SK-MEL-5 (cell line): ENCODE data around the gene PVR. TPM values are rescaled to one million over a fixed set of nuclear protein-coding genes. Genes with fewer than 3 reads are reported as not detected.
"Not testable (repeated sequence)": the region's sequence is repeated elsewhere in the genome, so short reads cannot be mapped to it uniquely, and the experiment has no call there.

ENCODE experiments used
- DNase-seq: peaks from one replicate; pipeline ENCODE4 v3.0.0-alpha.2; 2016; ENCODE audit warnings: low read depth, low spot score
- in situ Hi-C: cut with HindIII; loops from 2 replicates; pipeline ENCODE4 v1.10.0; 2016; ENCODE audit warnings: low sequenced_read_pairs, high pct_unique_total_duplicates, low pct_unique_long_range_greater_than_20kb
- total RNA-seq: library from RNA; depleted of rRNA; stranded (reverse); fragments of >200 nt; shearing (Covaris generic); gene quantifications from 2 replicates; pipeline ENCODE4 v1.2.3, GENCODE V29; 2014

PVR gene
- total RNA-seq, 1 experiment from 2014 or later: 56.0 TPM

DNA sequence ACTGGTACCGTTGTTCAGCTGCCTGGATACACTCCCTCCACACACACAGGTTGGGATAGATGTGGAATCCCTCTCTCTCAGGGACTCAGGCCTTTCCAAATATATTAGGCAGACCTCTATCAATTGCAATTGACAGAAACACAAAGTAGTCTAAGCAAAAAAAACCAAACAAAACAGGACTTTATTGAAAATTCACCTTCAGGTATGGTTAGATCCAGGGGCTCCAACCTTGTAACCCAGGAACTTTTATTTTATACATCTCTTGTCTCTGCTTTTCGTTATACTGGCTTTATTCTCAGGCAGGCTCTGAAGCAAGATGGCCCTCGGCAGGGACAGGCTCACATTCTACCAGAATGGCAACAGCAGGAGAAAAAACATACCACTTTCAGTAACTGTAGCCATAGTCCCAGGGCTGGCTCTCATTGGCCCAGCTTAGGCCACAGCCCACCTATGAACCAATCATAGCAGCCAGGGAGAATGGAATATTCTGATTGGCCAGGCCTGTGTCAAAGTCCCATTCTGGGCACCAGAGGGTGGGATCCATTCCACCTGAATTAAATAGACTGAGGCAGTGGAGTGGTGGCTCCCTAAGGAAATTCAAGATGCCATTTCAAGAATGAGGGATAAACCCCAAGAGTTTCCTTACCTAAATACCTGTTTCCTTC, 14.5 kb downstream of the PVR start:
- in situ Hi-C loops: no loop called here
- peak; percentile 35 for DNase-seq

DNA sequence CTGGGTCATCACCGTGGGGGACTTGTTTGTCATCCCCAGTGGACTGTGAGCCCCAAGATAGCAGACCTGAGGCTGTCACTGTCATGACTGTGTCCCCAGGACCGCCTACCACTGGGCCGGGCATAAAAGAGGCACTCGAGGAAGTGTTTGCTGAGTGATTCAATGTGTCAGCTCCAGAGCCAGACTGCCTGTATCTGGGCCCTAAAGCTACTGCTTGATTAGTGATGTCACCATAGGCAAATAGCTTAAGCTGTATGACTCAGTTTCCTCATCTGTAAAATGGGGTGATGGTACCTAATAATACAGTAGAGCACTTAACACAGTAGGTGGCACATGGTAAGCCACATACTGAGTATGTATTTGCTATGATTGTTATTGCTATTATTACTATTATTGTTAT, 16.4 kb downstream of the PVR start:
- no peak for DNase-seq
- in situ Hi-C loops: no loop called here

DNA sequence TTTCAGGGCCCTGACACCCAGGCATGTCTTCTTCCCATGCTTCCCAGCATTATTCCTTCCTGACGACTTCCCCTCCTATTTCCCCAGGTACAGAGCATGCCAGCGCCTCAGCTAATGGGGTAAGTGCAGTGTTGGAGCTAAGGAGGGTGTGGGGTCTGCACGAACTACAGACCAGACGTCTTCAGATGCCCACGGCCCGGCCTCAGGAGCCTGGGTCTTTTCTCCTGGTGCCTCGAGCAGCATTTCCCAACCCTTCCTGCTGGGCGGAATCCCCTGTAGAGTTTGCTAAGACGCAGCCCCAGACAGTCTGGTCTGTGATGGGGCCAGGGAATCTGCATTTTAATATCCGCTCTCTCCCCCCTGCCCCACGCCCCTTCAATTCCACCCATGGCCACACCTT, 17.5 kb downstream of the PVR start:
- in situ Hi-C loops: no loop called here
- no peak for DNase-seq

DNA sequence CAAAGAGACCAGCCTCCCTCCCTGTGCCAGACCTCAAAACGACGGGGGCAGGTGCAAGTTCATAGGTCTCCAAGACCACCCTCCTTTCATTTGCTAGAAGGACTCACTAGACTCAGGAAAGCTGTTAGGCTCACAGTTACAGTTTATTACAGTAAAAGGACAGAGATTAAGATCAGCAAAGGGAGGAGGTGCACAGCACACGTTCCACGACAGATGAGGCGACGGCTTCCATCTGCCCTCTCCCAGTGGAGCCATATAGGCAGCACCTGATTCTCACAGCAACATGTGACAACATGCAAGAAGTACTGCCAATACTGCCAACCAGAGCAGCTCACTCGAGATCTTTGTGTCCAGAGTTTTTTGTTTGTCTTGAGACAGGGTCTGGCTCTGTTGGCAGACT, 18.2 kb downstream of the PVR start:
- no peak for DNase-seq
- in situ Hi-C loops: no loop called here

DNA sequence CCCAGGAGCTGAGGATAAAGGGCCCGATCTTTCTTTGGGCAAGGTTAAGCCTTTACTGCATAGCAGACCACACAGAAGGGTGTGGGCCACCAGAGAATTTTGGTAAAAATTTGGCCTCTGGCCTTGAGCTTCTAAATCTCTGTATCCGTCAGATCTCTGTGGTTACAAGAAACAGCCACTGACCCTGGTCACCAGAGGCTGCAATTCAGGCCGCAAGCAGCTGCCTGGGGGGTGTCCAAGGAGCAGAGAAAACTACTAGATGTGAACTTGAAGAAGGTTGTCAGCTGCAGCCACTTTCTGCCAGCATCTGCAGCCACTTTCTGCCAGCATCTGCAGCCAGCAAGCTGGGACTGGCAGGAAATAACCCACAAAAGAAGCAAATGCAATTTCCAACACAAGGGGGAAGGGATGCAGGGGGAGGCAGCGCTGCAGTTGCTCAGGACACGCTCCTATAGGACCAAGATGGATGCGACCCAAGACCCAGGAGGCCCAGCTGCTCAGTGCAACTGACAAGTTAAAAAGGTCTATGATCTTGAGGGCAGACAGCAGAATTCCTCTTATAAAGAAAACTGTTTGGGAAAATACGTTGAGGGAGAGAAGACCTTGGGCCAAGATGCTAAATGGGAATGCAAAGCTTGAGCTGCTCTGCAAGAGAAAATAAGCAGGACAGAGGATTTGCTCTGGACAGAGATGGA, 19.1 kb downstream of the PVR start:
- DNase-seq: no peak
- in situ Hi-C loops: no loop called here

DNA sequence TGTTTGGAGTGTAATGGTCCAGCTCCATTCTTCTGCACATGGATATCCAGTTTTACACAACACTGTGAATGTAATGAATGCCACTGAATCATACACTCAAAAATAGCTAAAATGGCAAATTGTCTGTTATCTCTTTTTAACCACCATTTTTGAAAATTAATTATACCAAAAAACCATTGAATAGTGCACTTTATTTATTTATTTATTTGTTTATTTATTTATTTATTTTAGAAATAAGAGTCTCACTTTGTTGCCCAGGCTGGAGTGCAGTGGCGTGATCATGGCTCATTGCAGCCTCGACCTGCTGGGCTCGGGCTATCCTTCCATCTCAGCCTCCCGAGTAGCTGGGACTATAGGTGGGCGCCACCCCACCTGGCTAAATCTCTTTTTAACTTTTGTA, 20.3 kb downstream of the PVR start:
- in situ Hi-C loops: no loop called here
- no peak for DNase-seq

DNA sequence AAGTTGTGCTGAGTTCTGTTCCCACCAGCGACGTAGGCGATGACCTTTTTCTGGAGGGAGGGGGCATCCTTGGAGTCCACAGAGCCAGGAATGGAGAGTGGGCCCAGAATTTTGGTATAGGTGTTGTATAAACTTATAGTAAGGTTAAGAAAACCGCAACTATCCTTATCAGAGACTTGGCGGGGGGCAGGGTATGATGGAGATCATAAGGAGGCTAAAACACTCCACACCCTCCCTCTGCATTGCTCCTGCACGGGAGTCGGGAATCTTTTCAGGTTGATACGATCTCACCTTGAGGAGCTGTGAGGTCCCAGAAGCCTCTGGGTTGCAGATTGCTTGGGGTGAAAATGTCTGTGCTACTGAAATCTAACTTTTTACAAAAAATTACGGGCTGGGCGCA, 21.3 kb downstream of the PVR start:
- no peak for DNase-seq

DNA sequence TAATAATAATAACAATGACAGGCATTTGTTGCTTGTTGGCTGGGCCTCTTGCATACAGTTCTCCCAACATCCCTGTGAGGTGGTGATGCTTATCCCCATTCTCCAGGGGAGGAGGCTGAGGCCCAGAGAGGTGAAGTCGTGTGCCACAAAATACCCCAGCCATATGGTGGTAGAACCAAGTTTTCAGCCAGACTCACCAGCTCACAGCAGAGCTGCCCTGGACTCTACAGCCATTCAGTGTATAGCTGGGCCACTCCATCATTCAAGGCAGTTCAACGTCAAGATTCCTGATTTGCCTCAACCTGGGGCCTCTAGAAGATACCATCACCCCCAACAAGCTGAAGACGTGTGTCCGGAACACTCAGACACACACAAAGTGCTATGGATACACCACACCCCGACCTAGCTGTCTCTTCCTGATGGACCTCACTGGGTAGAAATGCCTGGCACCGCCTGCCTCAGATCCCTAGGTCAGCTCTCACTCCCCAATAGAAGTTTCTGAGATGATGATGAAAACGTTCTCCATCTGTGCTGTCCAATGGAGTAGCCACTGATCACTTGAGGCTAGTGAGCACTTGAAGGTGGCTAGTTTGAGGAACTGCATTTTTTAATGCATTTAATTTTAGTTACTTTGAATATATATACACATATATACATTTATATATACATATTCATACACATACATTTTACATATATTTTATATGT, 23.3 kb downstream of the PVR start:
- DNase-seq: no peak
- in situ Hi-C loops: no loop called here

More for the DNA sequence above, 21.3 kb downstream of the PVR start:
- in situ Hi-C loops: no loop called here

DNA sequence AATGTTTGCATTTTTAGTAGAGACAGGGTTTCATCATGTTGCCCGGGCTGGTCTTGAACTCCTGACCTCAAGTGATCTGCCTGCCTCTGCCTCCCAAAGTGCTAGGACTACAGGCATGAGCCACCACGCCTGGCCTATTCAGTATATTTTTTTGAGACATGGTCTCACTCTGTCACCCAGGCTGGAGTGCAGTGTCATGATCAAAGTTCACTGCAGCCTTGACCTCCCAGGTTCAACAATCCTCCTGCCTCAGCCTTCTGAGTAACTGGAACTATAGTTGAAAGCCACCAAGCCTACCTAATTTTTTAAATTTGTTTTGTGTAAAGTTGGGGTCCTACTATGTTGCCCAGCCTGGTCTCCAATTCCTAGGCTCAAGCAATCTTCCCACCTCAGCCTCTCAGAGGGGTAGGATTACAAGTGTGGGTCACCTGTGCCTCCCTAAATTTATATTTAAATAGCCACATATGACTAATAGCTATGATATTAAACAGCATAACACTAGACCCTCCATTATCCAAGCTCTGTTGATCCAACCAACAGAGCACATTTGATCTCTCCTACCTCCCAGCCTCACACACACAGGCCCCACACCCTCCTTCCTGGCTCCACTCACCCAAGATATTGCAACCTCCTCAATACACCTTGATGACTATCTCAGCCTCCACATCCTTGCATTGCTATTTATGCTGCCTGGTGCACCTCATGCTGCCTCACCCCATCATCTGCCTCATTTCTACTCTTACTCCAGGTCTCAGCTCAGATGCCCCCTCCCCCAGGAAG, 25.5 kb downstream of the PVR start:
- in situ Hi-C loops: no loop called here
- no peak for DNase-seq

DNA sequence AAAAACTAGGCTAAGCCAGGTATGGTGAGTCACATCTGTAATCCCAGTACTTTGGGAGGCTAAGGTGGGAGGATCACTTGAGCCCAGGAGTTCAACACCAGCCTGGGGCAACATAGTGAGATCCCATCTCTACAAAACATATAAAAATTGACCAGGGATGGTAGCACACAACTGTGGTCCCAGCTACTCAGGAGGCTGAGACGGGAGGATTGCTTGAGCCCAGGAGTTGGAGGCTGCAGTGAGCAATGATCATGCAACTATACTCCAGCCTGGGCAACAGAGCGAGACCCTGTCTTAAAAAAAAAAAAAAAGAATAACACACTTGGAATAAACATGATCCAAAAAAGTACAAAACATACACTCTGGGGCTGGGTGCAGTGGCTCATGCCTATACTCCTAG, 26.3 kb downstream of the PVR start:
- DNase-seq, in situ Hi-C loops: not testable (repeated sequence)

DNA sequence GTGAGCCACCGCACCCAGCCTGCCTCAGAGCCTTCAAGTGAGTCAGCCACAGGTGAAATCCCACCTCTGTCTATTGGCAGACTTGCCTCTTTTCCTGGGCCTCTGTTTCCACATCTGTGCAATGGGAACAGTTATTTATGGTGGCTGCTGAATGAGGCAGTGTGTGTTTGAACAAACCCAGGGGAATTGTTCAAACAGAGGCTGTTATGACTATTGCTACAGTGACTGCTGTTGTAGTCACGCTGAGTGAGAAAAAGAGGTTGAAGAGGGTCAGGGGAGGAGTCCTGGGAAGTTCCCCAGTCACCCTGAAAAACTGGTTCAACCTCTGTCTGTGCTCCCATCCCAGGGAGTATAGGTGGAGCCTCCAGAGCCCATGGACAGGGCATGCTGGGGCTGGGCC, 27.7 kb downstream of the PVR start, which contains the start of gene CEACAM19:
Gene CEACAM19 (plus strand): TSS at position 83 of the 400 bp plus-strand sequence. CDS start 450 bp downstream, outside the sequence.
- in situ Hi-C loops: no loop called here
- no peak for DNase-seq

DNA sequence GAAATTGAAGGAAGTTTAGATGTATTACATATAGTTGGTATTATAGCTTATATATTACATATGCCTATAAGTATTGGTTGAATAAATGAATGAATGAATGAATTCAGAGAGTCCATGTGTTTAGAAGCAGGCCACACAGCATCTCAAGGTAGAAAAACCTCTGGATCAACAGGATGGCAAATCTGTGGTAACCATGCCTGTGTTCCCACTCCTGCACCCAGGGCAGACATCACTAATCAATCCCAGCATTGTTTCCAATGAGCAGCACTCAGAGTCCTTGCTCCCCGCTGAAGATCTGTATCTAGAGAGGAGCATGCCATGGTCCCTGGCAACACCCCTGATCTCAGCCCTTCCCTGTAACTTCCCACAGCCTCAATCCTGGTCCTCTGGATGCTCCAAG, 28.5 kb downstream of the PVR start:
- DNase-seq: peak; percentile 10

DNA sequence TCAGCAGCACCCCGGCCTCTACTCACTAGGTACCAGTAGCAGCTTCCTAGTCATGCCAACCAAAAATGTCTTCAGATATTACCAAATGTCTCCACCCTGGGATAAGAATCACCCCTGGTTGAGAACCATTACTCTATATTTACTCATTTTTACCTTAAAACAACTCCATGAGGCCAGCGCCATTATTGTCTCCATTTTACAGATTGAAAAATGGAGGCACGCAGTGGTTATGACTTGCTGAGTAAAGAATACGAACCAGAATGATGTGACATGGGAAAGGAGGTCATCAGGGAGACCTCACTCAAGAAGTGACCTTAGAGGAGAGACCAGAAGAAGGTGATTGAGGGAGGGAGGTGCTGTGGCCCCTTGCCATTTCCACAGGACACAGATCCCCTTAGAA, 29.8 kb downstream of the PVR start:
- no peak for DNase-seq
- in situ Hi-C loops: no loop called here

More for the DNA sequence above, 28.5 kb downstream of the PVR start:
- in situ Hi-C loops: no loop called here

DNA sequence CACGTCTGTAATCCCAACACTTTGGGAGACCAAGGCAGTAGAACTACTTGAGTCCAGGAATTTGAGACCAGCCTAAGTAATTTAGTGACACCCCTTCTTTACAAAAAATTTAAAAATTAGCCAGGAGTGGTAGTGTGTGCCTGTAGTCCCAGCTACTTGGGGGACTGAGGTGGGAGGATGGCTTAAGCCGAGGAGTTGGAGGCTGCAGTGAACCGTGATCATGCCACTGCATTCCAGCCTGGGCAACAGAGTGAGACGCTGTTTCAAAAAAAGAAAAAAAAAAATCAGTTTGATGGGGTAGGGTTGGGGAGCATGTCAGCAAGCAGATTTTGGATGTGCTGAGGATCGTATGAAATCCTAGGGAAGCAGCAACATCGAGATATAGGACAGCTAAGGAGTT, 31.8 kb downstream of the PVR start:
- no peak for DNase-seq
- in situ Hi-C loops: no loop called here

DNA sequence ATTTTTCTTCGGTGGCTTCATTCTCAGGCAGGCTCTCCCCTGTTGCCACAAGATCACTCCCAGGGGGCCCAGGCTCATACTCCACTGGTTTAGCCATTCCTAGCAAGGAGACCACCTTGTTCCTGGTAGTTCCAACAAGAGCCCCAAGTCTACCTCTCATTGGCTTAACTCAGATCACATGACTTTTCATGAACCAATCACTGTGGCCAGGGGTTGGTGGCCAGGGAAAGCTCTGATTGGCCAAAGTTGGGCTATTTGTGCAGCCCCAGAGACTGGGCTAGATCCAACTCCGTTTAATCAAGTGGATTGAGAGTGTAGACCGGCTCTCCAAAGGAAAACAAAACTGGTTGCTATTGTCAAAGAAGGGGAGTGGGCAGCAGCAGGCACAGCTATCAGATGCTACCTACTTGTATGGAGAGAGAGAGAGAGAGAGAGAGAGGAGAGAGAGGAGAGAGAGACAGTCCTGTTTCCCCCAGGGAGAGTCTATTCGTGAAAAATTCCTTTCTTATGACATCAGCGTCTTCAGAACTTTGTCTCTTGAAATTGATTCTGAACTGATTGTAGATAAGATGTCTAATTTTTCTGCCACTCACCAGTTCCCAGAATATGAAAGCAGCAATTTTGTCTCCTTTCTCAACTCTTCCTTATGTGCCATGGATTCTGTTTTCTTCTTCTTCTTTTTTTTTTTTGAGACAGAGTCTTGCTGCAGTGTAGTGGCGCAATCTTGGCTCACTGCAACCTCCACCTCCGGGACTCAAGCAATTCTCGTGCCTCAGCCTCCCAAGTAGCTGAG, 33.5 kb downstream of the PVR start:
- in situ Hi-C loops: no loop called here
- DNase-seq: peak; percentile 53

DNA sequence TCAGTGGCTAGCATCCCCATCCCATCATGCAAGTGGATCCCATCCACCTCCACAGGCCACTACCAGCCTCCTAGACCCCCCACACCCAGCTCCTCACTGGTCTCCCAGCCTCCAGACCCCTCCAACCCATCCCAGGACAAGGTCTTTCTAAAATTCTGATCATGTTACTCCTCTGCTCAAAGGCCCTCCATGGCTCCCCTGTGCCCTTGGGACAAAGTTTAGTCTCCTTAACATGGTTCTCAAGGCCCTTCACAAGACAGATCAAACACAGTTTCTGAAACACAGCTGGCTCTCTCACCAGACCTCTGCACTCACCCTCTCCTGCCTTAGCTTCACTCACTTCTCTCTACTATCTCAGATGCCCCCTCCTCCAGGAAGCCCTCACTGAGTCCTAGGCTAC, 36.8 kb downstream of the PVR start:
- in situ Hi-C loops: no loop called here
- no peak for DNase-seq

DNA sequence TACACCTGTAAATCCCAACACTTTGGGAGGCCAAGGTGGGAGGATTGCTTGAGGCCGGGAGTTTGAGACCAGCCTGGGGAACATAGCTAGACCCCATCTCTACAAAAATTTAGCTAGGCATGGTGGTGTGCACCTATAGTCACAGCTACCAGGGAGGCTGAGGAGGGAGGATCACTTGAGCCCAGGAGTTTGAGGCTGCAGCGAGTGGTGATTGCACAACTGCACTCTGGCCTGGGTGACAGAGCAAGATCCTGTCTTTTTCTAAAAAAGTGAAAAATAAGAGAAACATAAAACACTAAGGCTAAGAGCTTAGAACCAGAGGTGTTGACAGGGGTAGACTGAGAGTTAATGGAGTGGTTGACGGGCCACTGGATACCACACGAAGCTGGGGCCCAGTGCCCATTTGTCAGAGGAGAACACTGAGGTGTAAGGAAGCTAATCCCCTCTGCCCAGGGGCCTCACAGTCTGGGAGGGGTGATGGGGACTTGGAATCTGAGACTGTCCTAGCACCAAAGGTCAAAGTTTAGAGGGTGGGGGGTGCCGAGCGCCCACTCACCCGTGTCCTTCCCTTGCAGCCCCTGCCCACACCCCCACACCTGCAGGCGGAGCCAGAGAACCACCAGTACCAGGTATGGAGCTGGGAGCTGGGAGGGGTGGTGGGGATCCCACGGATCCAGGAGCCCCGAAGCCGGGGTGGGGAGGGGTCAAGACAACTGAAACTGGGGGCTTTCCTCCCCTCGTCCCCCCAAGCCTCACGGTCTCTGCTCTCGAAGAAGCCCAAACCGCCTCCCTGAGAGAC, 38.5 kb downstream of the PVR start:
- in situ Hi-C loops: no loop called here
- DNase-seq: no peak
